Measurements from ENCODE around the gene IRF8.
"Not testable (repeated sequence)": the region's sequence is repeated elsewhere in the genome, so short reads cannot be mapped to it uniquely, and the experiment has no call there.

Gene IRF8

GRCh38 chr16:85897382-85897781, 1.6 kb upstream of the IRF8 start:
- no peak for FAIRE-seq

GRCh38 chr16:85899444-85899843, 482 bp downstream of the IRF8 start:
- FAIRE-seq, result no peak

GRCh38 chr16:85900027-85900792, 1.2 kb downstream of the IRF8 start:
- no peak for FAIRE-seq

DNA sequence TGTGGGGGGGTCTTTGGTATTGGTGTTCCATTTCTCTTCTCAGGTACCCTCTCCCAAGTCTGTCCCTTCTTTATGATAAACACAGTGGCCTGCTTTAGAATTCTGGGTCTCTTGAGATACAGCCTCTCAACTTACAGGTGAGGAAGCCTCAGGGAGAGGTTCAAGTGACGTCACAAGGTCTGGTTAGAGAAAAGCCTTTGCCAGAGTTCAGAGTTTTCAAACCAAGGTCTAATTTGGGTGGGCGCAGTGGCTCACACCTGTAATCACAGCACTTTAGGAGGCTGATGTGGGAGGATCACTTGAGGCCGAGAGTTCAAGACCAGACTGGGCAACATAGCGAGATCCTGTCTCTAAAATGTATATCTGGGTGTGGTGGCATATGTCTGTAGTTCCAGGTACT, 2.1 kb downstream of the IRF8 start:
- no peak for FAIRE-seq

DNA sequence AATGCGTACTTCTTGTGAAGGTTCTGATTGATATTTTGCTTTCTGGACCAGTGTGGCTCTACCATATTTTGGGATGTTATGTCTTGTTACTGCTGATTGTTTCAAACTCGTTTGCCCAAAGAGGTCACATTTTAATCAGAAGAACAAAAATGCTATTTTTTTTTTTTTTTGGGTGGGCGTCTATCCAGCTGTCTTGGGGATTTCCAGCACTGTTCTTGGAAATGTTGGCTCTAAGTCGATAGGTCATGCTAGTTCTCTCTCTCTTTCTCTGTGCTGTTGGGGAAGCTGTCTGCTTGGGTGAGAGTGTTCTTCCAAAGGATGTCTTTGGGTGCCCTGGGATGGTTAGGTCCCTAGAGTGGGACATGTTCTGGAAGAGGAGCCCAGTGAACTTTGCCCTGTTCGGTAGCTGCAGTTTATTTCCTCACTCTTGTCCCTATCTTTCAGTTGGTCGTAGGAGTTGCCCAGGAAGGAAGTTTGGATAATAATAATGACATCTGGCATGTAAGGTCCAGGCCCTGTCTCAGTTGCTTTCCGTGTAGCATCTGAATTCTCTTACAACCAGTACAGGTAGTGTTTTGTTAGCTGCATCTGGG, 2.9 kb downstream of the IRF8 start:
- no peak for FAIRE-seq

- no peak for FAIRE-seq
Measured at GRCh38 chr16:85902366-85903155, 3.6 kb downstream of the IRF8 start.

GRCh38 chr16:85903559-85903958, 4.6 kb downstream of the IRF8 start:
- FAIRE-seq, result no peak

DNA sequence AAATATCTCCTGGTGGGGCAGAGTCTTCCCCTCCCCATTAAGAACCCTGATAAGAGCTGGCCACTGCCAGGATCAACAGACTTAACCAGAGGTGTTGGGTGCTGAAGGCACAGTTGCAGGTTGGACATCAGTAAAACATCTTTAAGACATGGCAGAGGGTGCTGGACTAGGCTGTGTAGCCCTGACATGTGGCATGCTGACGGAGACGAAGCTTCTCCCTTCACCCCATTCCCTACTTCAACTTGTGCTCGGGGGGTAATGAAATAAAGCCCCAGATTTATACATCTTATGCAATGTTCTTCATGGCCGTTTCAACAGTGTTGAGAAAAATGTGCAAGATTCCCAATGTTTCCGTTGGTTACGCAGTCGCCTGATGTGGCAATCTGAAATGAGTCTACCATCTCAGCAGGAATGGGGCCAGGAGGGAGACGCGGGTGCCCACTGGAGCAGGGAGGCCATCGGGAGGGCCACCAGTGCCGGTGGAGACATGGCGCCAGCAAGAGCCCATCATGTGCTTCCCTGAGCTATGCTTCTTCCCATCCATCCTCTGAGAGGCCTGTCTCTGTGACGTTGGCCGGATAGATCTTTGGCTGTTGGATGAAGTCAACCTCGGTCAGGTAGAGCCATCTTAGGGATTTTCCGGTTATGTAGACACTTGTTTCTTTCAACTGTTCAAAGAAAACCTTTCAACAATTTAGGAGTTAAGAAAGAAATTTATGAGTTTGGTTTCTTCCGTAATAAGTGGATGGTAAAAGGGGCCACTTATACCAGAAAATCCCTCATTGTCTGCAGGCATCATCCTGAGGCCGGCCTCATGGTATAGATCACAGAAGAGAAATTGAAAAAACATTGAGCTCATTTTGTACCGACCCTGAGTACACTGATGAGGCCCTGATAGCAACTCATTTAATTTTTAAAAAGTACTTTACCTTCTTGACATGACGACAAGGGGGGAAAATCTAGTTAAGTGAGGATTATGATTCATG, 6.4 kb downstream of the IRF8 start:
- no peak for FAIRE-seq

DNA sequence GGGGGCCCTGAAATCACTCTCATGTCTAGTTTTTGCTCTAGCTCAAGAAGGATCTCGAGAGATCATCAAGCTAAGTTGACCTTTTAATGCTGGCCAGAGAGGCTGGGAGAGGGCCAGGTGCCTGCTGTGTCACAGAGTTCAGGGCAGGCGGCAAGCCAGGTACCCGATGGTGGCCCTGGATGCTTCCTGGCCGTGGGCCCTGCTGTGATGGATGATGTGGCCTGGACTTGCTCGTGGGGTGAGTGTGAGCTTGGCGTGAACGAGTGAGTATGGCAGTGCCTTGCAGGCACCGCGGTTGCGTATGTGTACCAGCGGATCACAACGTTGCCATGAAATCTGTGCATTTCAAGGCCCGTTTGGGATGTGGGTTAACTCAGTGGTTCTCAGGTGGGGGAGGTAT, 7.4 kb downstream of the IRF8 start:
- no peak for FAIRE-seq

DNA sequence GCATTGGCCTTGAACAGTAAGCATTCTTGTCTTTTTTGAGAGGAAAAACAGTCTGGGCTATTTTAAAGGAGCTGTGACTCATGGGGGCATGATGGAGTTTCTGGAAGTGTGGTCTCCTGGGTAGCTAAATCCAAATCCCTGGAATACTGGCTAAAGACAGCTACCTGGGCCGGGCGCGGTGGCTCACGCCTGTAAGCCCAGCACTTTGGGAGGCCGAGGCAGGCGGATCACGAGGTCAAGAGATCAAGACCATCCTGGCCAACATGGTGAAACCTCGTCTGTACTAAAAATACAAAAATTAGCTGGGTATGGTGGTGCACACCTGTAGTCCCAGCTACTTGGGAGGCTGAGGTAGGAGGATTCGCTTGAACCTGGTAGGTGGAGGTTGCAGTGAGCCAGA, 8.3 kb downstream of the IRF8 start:
- FAIRE-seq, result not testable (repeated sequence)

GRCh38 chr16:85908444-85908843, 9.5 kb downstream of the IRF8 start:
- FAIRE-seq, result no peak

GRCh38 chr16:85908889-85909589, 10.1 kb downstream of the IRF8 start:
- FAIRE-seq, result no peak

GRCh38 chr16:85909932-85910853, 11.2 kb downstream of the IRF8 start:
- no peak for FAIRE-seq

GRCh38 chr16:85910854-85911247, 11.9 kb downstream of the IRF8 start:
- no peak for FAIRE-seq

DNA sequence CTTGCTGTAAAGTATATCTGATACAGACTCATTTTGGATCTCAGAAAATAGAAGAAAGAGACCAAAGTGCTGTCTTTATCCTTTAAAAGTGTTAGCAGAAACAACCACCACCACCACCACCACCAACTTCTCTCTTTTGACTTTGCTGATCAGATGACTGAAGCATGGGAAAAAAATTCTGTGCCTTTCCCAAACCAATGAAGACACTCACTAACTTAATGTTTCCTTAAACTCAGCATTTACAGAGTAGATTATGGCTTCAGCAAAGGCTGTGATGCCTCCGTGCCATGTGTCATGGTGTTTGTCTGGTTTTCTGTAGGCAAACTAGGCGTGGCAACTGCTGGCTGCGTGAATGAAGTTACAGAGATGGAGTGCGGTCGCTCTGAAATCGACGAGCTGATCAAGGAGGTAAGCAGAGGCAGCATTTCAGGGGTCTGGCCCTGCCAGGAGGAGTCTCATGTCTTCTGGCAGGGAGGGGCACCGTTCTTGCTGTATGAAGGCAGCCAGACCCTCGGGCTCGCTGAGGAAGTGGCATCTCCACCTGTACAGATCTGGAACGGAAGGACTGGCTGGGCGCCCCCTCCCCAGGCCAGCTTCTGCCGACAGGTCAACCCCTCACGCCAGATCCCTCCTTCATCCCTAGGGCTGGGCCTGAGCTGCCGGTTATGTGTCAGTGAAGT, 12.4 kb downstream of the IRF8 start:
- FAIRE-seq, result no peak

GRCh38 chr16:85912211-85912974, 13.4 kb downstream of the IRF8 start:
- no peak for FAIRE-seq

GRCh38 chr16:85913141-85913601, 14.2 kb downstream of the IRF8 start:
- no peak for FAIRE-seq

GRCh38 chr16:85913688-85914422, 14.9 kb downstream of the IRF8 start:
- FAIRE-seq, result no peak

GRCh38 chr16:85914423-85914794, 15.4 kb downstream of the IRF8 start:
- FAIRE-seq, result no peak
